Kidney (tissue), 14 donors: ENCODE data around the gene C9orf50. TPM values are rescaled to one million over a fixed set of nuclear protein-coding genes. Genes with fewer than 3 reads are reported as not detected.

Experiments used
- DNase-seq, 5 donors: peaks; one replicate each; pipeline ENCODE4 v3.0.0-alpha.2; 2013 to 2020
- FAIRE-seq: peaks from 2 replicates; lab custom pipeline; 2012; peaks lifted over from hg19 to GRCh38; lab: Jason Lieb, UNC
- H3K27ac ChIP-seq, 2 donors: one replicate each; pipeline ENCODE4 v1.7.0; 2013; ENCODE audit warnings: low read depth in 2 of 2, low read length in 2 of 2, inconsistent platforms in 1 of 2
- H3K27me3 ChIP-seq: one replicate; pipeline ENCODE4 v1.7.1; 2013; ENCODE audit warnings: low read length, inconsistent platforms; ENCODE audit not compliant: control insufficient read depth, insufficient read depth
- H3K36me3 ChIP-seq, 3 donors: one replicate each; pipeline versions ENCODE4 v1.7.0 to v1.7.1; 2013; ENCODE audit warnings: low read length in 3 of 3, control low read depth in 1 of 3, inconsistent platforms in 1 of 3; ENCODE audit not compliant: insufficient read depth in 3 of 3, control insufficient read depth in 2 of 3
- H3K4me1 ChIP-seq, 3 donors: one replicate each; pipeline versions ENCODE4 v1.7.0 to v1.7.1; 2013; ENCODE audit warnings: low read length in 3 of 3, inconsistent platforms in 1 of 3, low read depth in 1 of 3; ENCODE audit not compliant: control insufficient read depth in 2 of 3, insufficient read depth in 2 of 3
- H3K4me3 ChIP-seq, 3 donors: one replicate each; pipeline versions ENCODE4 v1.7.0 to v1.8.1; 2013; ENCODE audit warnings: low read length in 3 of 3, control low read depth in 1 of 3, inconsistent platforms in 1 of 3
- H3K9ac ChIP-seq, 3 donors: one replicate each; pipeline versions ENCODE4 v1.7.0 to v1.7.1; 2013; ENCODE audit warnings: low read length in 3 of 3, control low read depth in 1 of 3, inconsistent platforms in 1 of 3
- H3K9me3 ChIP-seq, 3 donors: one replicate each; pipeline versions ENCODE4 v1.7.0 to v1.7.1; 2013; ENCODE audit warnings: low read length in 3 of 3, control low read depth in 1 of 3, inconsistent platforms in 1 of 3; ENCODE audit not compliant: control insufficient read depth in 2 of 3, insufficient read depth in 1 of 3
- CTCF ChIP-seq: IDR thresholded peaks from 3 replicates; pipeline ENCODE4 v1.5.1; 2012; ENCODE audit warnings: mild to moderate bottlenecking, moderate library complexity, borderline replicate concordance; ENCODE audit not compliant: insufficient read depth; ENCODE audit errors: extremely low read depth
- intact Hi-C: fragments of 100-400 bp; cut with DNase I; formaldehyde crosslinking; loops from one replicate; pipeline ENCODE4 v1.11.1; 2022
- polyA plus RNA-seq: library from polyadenylated mRNA; stranded (reverse); fragments of 350-450 nt; fragmentation: Illumina TruSeq; extraction: RNeasy Lipid Tissue Mini Kit (QIAGEN cat#74804); gene quantifications from one replicate; pipeline ENCODE4 v1.2.3, GENCODE V29; 2014; ENCODE audit warnings: low read depth, low replicate concordance; ENCODE audit not compliant: insufficient read depth
- total RNA-seq: library from RNA; stranded (reverse); fragmentation: NEBNext Ultra II Directional; extraction: Animal tissue kit (Norgen Biotek cat#: 25700); gene quantifications from one replicate; pipeline ENCODE4 v1.2.1, GENCODE V29; 2021
- donor health status: control.
- donor health status: control.
- donor health status: control.
- donor health status: control.
- donor health status: control.
- donor health status: DM: yes; HTN: yes; CAD: no.
- donor health status: Normal renal cell carcinoma (clear cell type).

Gene C9orf50
- total and polyA plus RNA-seq, 2 donors from 2014 or later: 1.1 to 2.8 TPM

- FAIRE-seq (no peak), DNase-seq (peak in 2 of 5 donors; percentile 68 to 72)
- Histone ChIP-seq H3K9me3 (no peaks in the 10 kb centered on the region), H3K4me1 (peaks cover 0 to 24% (median 4%) of the 10 kb centered on the region in 3 donors), H3K27ac (no peak overlapping the region), H3K4me3 (no peak overlapping the region), H3K36me3 (no peaks in the 10 kb centered on the region), H3K9ac (no peak overlapping the region), H3K27me3 (no peaks in the 10 kb centered on the region)
- TF ChIP-seq CTCF: peak; percentile 56
- intact Hi-C loops: no loop called here
Observed at GRCh38 chr9:129624168-129624759, 3.4 kb upstream of the C9orf50 start.

GRCh38 chr9:129623331-129623730 is 2.4 kb upstream of the C9orf50 start:
- FAIRE-seq: no peak
- Histone ChIP-seq H3K27ac (no peak overlapping the region), H3K4me3 (no peak overlapping the region), H3K9ac (no peak overlapping the region), H3K27me3 (no peaks in the 10 kb centered on the region), H3K9me3 (no peaks in the 10 kb centered on the region), H3K36me3 (no peaks in the 10 kb centered on the region), H3K4me1 (peaks cover 0 to 18% (median 4%) of the 10 kb centered on the region in 3 donors)
- no peak for TF ChIP-seq CTCF
- intact Hi-C loops: no loop called here
- DNase-seq: no peak

- no peaks in the 10 kb centered on the region for H3K36me3 ChIP-seq
- intact Hi-C loops: loop anchor here (5.0 kb wide), 1 partner anchor 483 kb away; no protein-coding TSS in a partner anchor
- H3K27me3 ChIP-seq: no peaks in the 10 kb centered on the region
- peak overlapping the region in 2 of 3 donors; percentile 24 to 58 for H3K9ac ChIP-seq
- H3K4me3 ChIP-seq: peak overlapping the region; percentile 12 to 59 (median 14)
- no peak overlapping the region for H3K27ac ChIP-seq
- no peak for TF ChIP-seq CTCF
- H3K4me1 ChIP-seq: peaks cover 0 to 5% (median 4%) of the 10 kb centered on the region in 3 donors
- H3K9me3 ChIP-seq: no peaks in the 10 kb centered on the region
- FAIRE-seq: no peak
- peak in 4 of 5 donors; percentile 60 to 86 (median 80) for DNase-seq
Observed at GRCh38 chr9:129619787-129620668, 873 bp downstream of the C9orf50 start.
